ENCODE results near the gene SF3A1. TPM values are rescaled to one million over a fixed set of nuclear protein-coding genes. Genes with fewer than 3 reads are reported as not detected.
A peak's percentile ranks its signal among the peaks of the same experiment; 100 is the strongest.

The SF3A1 gene
- total RNA-seq, 1 experiment from 2014 or later: 230 TPM

- no peak overlapping the region for H2AFZ ChIP-seq (ENCODE audit: low read depth, low read length, poor library complexity, severe bottlenecking)
- H4K20me1 ChIP-seq (ENCODE audit: insufficient read depth): no peaks in the 10 kb centered on the region
- H3K27ac ChIP-seq (ENCODE audit: low read depth, low read length): no peak overlapping the region
- no peak overlapping the region for H3K4me2 ChIP-seq (ENCODE audit: low read length)
- H3K9me2 ChIP-seq (ENCODE audit: insufficient read depth): no peaks in the 10 kb centered on the region
- DNase-seq (ENCODE audit: low read depth, low spot score): no peak
- no peak overlapping the region for H3K9ac ChIP-seq (ENCODE audit: low read length)
- no peaks in the 10 kb centered on the region for H3K27me3 ChIP-seq (ENCODE audit: insufficient read depth, low read length)
- RAD21 ChIA-PET (ENCODE audit: low non-redundant PET in 1 of 2, low total read pairs in 2 of 2, uncharacterized antibody in 2 of 2, unreplicated experiment in 2 of 2): no interaction called here
- H3K36me3 ChIP-seq (ENCODE audit: control insufficient read depth in 1 of 2, insufficient read depth in 2 of 2, low read length in 2 of 2): no peaks in the 10 kb centered on the region
- intact Hi-C loops (cut with micrococcal nuclease): no loop called here
- no peaks in the 10 kb centered on the region for H3K9me3 ChIP-seq (ENCODE audit: control insufficient read depth in 1 of 2, insufficient read depth in 1 of 2, low read depth in 1 of 2, low read length in 2 of 2)
- POLR2A ChIA-PET: no interaction called here
- TF ChIP-seq CBX3 (IDR thresholded peaks at IDR 0.05; ENCODE audit: low read depth) (no peak), FOSL1 (IDR thresholded peaks at IDR 0.05; ENCODE audit: low read depth) (no peak), SRF (IDR thresholded peaks at IDR 0.05; ENCODE audit: low read depth) (no peak), ZNF274 (IDR thresholded peaks at IDR 0.05; ENCODE audit: low read depth, low read length) (no peak)
- H3K79me2 ChIP-seq (ENCODE audit: insufficient read depth, low read length): peaks cover under 1% of the 10 kb centered on the region; the same call in 1 of the 2 replicates
- H3K4me3 ChIP-seq (replicated peaks in 1 of 2; ENCODE audit: low read depth in 1 of 2, low read length in 2 of 2): no peak overlapping the region
- no peak for ATAC-seq
- BruUV-seq (replicated peaks): no TSS peak
- peaks cover 5 to 17% of the 10 kb centered on the region in 2 experiments for H3K4me1 ChIP-seq (ENCODE audit: control insufficient read depth in 1 of 2, insufficient read depth in 2 of 2, low read length in 2 of 2)
- CTCF ChIA-PET: no interaction called here
Measured at GRCh38 chr22:30320021-30320556, 36.6 kb downstream of the SF3A1 start.

GRCh38 chr22:30318799-30319419 lies 37.8 kb downstream of the SF3A1 start:
- H3K36me3 ChIP-seq (ENCODE audit: control insufficient read depth in 1 of 2, insufficient read depth in 2 of 2, low read length in 2 of 2): no peaks in the 10 kb centered on the region
- CTCF ChIA-PET: no interaction called here
- H3K4me3 ChIP-seq (replicated peaks in 1 of 2; ENCODE audit: low read depth in 1 of 2, low read length in 2 of 2): no peak overlapping the region
- no peaks in the 10 kb centered on the region for H3K9me3 ChIP-seq (ENCODE audit: control insufficient read depth in 1 of 2, insufficient read depth in 1 of 2, low read depth in 1 of 2, low read length in 2 of 2)
- no peak overlapping the region for H3K27ac ChIP-seq (ENCODE audit: low read depth, low read length)
- no peak overlapping the region for H3K4me2 ChIP-seq (ENCODE audit: low read length)
- ATAC-seq (peak; percentile 63), DNase-seq (ENCODE audit: low read depth, low spot score) (no peak)
- H3K4me1 ChIP-seq (ENCODE audit: control insufficient read depth in 1 of 2, insufficient read depth in 2 of 2, low read length in 2 of 2): peaks cover 10 to 22% of the 10 kb centered on the region in 2 experiments
- no peaks in the 10 kb centered on the region for H3K27me3 ChIP-seq (ENCODE audit: insufficient read depth, low read length)
- H2AFZ ChIP-seq (ENCODE audit: low read depth, low read length, poor library complexity, severe bottlenecking): no peak overlapping the region
- BruUV-seq (replicated peaks): no TSS peak
- no peak for TF ChIP-seq EGR1 (IDR thresholded peaks at IDR 0.05; ENCODE audit: low read depth)
- no peak for TF ChIP-seq EZH2 (IDR thresholded peaks at IDR 0.05)
- TF ChIP-seq ZFX (IDR thresholded peaks at IDR 0.05): no peak
- TF ChIP-seq FOSL1 (IDR thresholded peaks at IDR 0.05; ENCODE audit: low read depth): no peak
- no peak for TF ChIP-seq YY1 (IDR thresholded peaks at IDR 0.05; ENCODE audit: extremely low read depth, insufficient replicate concordance, low read depth, low read length)
- no peak for TF ChIP-seq CBX3 (IDR thresholded peaks at IDR 0.05; ENCODE audit: low read depth)
- TF ChIP-seq, protein P1, sequence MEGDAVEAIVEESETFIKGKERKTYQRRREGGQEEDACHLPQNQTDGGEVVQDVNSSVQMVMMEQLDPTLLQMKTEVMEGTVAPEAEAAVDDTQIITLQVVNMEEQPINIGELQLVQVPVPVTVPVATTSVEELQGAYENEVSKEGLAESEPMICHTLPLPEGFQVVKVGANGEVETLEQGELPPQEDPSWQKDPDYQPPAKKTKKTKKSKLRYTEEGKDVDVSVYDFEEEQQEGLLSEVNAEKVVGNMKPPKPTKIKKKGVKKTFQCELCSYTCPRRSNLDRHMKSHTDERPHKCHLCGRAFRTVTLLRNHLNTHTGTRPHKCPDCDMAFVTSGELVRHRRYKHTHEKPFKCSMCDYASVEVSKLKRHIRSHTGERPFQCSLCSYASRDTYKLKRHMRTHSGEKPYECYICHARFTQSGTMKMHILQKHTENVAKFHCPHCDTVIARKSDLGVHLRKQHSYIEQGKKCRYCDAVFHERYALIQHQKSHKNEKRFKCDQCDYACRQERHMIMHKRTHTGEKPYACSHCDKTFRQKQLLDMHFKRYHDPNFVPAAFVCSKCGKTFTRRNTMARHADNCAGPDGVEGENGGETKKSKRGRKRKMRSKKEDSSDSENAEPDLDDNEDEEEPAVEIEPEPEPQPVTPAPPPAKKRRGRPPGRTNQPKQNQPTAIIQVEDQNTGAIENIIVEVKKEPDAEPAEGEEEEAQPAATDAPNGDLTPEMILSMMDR (IDR thresholded peaks at IDR 0.05 in 2 of 3, conservative IDR thresholded peaks at IDR 0.05 in 1 of 3; ENCODE audit: borderline replicate concordance in 1 of 3, insufficient read depth in 1 of 3, low read depth in 2 of 3, low read length in 2 of 3): no peak
- no peak for TF ChIP-seq EZH2phosphoT487 (IDR thresholded peaks at IDR 0.05; ENCODE audit: borderline replicate concordance)
- TF ChIP-seq RAD21 (IDR thresholded peaks at IDR 0.05; ENCODE audit: low read depth): no peak
- TF ChIP-seq TCF7L2 (IDR thresholded peaks at IDR 0.05; ENCODE audit: borderline replicate concordance, extremely low read depth, insufficient read depth, insufficient read length): no peak
- peaks cover 5% of the 10 kb centered on the region; the same call in 1 of the 2 replicates for H3K79me2 ChIP-seq (ENCODE audit: insufficient read depth, low read length)
- H3K9ac ChIP-seq (ENCODE audit: low read length): no peak overlapping the region
- RAD21 ChIA-PET (ENCODE audit: low non-redundant PET in 1 of 2, low total read pairs in 2 of 2, uncharacterized antibody in 2 of 2, unreplicated experiment in 2 of 2): no interaction called here
- POLR2A ChIA-PET: interaction anchor here (0.9 kb wide), 1 partner anchor 9 kb away, joined by 3 read pairs; no protein-coding TSS in a partner anchor
- intact Hi-C loops (cut with micrococcal nuclease): no loop called here
- H4K20me1 ChIP-seq (ENCODE audit: insufficient read depth): no peaks in the 10 kb centered on the region
- H3K9me2 ChIP-seq (ENCODE audit: insufficient read depth): no peaks in the 10 kb centered on the region
